Limb (tissue), 2 donors: ENCODE data around the gene MLLT1.
A peak's percentile ranks its signal among the peaks of the same experiment; 100 is the strongest.

Source experiments
- DNase-seq, 2 donors: peaks; one replicate each; pipeline ENCODE4 v3.0.0-alpha.2; 2016; ENCODE audit errors: extremely low spot score in 2 of 2

Gene MLLT1

DNA sequence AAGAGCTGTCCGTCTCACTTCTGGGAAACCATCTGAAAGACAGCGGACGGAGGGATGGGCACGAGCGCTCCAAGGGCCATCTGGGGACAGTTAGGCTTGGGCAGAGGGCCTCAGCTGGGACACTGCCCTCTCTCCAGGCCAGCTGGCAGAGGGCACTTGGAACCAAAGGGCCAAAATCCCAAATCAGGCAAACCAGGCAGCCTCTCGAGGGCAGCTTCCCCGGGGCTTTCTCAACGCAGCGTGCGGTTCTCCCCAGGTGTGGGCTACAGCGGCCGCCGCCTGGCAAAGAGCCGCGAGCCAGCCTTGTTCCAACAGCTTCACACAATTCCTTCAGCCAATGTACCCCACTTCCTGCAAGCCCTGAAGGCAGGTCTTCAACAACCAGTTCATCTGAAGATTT lies 5.0 kb downstream of the MLLT1 start:
- DNase-seq: no peak

- no peak for DNase-seq
Observed at GRCh38 chr19:6273701-6274601, 5.8 kb downstream of the MLLT1 start.

DNA sequence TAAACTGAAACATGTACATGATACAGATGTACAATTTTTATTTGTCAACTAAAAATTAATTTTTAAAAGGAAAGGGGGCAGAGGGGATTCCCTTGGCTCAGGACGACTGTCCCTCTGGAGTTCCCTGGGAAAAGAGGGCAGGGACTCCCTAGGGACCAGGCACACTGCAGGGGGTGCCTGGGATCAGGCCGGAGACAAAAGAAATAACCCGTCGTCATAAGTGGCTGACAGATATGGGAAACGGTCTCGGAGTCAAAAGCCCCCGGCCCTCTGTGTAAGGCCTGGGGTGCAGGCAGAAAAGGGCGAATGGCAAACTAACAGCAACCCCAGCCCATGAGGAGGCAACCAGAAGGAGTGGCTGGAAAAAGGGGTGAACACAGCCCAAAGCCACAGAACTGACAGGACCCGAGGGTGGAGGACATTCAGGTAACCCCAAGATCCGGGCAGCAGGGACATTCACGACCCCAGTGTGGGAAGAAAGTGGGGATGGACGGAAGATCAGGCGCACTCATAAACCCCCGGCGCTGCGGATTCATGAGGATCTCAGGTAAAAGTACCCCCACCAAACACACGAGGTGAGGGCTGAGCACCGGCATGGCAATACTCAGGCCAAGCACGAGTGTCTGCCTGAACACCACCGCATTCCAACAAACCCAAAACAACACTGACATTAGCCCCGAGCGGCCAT lies 6.7 kb downstream of the MLLT1 start:
- no peak for DNase-seq

DNA sequence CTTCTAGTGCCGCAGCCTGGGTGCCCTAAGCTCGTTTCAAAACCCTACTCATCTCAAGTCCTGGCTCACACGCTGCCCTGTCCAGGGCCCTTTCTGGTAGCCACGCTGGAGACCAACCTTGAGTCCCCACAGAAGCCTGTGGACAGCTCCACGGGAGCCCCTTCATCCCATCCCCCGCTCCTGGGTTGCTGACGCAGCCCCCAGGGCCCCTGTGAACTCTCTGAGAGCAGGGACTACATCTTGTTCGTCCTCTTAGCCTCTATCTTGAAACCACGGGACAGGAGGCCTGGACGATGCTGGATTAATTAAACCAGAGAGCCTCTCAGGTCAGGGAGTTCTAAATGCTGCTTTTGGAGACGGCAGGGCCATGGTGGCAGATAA lies 7.4 kb downstream of the MLLT1 start:
- no peak for DNase-seq

- DNase-seq: peak; percentile 32 to 69
Observed at GRCh38 chr19:6271721-6272410, 7.9 kb downstream of the MLLT1 start.

GRCh38 chr19:6271251-6271650 lies 8.5 kb downstream of the MLLT1 start:
- no peak for DNase-seq

DNA sequence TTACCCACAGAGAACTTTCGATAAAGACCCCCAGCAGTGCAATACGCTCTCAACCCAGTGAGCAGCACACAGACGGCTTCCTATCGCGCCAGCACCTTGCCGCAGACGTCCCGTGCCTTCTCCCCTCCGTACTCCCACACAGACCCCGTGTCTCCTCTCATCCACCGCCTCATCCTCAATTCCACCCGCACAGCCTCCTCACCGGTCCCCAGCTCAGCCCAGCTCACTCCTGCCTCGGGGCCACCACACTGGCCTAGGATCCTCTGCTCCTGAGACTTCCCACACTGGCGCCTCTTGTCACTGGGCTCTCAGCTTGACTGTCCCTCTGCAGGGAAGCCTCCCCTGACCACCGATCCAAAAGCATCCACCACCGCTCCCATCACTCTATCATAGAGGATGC lies 9.0 kb downstream of the MLLT1 start:
- no peak for DNase-seq

- DNase-seq: no peak
Observed at GRCh38 chr19:6270076-6270745, 9.6 kb downstream of the MLLT1 start.

DNA sequence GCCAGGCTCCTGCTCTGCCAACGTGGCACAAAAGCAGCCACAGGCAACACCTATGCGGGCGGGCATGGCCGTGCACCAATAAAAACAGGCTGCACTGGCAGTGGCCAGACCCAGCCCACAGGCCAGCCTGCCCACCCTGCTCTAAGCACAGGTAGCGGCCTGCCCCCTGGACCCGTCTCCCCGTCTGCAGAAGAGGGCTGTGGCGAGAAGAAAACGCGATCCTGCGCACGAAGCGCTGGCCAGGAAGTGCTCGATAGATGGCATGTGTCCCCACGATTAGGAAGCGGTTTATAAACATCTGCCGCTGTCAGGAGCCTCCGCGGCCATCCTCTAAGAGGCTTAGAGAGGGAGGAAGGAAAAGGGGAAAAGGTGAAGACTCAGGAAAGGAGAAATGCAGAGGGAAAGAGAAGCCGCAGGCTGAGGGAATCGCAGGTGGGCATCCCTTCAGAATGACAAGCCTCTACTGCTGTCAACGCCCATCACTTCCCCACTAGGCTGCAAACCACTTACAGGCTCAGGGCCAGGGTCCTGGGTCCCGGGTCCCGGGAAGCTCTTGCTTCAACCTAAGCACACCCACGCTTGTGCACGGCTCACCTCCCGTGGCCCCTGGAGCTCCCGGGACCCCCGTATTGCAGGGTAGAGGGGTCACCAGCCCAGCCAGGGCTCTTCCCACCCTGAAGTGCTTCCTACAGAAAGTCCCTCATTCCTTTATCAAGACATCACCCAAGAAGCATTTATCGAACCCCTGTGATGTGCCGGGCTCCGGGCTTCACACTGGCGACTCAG lies 10.5 kb downstream of the MLLT1 start:
- DNase-seq: no peak

DNA sequence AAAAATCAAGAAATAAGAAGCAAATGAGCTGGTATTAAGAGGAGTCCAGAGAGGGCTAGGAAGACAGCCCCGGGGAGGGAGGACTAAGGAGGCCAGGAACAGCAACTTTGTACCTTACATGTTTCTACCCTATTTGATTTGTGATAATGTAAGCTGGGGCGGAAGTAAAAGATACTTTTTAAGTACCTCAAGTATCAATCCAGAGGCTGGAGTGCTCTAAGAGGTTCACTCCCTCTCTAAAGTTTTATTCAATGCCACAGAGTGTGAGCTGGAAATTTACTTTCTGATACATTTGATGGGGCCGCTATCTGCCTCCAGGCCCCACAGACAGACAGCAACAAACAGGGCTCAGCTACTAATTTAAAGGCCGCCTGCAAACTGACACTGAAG lies 11.4 kb downstream of the MLLT1 start:
- DNase-seq: no peak

DNA sequence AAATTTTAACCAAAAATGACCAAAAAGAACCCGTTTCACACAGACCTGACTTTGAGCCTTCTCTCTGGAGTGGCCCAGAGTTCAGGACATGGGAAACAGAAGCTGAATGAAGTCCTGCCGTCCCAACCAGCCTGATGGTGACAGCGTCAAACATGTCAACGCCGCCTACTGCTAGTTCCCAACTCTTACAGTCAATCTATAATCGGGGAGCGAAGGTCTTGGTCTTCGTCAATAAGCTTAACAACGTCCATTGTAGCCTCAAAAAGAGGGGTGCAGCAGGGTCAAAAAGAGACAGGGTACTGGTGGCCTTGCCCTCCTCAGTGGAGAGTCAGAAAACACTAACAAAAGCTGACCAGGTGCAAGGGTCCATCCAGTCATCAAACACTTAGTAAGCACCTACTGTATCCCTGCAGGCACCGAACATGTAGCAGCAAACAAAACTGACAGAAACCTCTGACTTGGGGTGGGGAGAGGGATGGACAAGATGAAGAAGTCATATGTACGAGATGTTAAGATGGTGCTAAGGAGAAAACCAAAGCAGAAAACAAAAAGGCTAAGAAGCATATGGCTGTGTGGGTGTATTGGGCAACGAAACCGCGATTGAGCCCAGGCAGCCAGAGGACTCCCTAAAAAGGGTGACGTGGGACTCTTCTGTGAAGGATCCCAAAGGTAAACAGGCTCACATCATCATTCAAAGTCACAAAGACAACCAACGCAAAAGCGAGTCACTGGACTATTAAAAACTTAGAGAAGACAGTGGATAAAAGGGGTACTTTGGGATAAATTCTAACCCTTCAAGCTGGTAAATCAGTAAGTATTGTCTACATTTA lies 12.0 kb downstream of the MLLT1 start:
- no peak for DNase-seq

- DNase-seq: no peak
Observed at GRCh38 chr19:6264803-6265202, 15.0 kb downstream of the MLLT1 start.

GRCh38 chr19:6263735-6264444 lies 15.9 kb downstream of the MLLT1 start:
- no peak for DNase-seq

- DNase-seq: no peak
Observed at GRCh38 chr19:6263306-6263705, 16.5 kb downstream of the MLLT1 start.

GRCh38 chr19:6262519-6262918 lies 17.3 kb downstream of the MLLT1 start:
- DNase-seq: no peak

DNA sequence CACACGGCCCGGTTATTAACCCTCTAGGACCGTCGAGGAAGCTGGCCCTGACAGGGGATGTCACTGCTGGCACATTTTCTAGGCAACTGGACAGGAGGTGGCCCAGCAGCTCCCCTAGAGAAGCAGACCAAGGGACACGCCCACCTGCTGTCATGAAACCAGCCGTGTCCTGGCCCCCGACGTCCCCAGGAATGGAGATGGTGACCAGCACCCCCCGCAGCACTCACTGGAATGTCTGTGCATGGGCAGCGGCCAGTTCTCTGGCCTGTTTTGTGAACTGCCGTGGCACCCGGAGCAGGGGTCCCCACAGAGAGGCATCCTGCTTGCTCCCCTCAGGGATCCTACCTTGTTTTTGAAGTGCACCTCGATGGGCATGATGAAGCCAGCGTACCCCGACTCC lies 17.9 kb downstream of the MLLT1 start:
- no peak for DNase-seq

DNA sequence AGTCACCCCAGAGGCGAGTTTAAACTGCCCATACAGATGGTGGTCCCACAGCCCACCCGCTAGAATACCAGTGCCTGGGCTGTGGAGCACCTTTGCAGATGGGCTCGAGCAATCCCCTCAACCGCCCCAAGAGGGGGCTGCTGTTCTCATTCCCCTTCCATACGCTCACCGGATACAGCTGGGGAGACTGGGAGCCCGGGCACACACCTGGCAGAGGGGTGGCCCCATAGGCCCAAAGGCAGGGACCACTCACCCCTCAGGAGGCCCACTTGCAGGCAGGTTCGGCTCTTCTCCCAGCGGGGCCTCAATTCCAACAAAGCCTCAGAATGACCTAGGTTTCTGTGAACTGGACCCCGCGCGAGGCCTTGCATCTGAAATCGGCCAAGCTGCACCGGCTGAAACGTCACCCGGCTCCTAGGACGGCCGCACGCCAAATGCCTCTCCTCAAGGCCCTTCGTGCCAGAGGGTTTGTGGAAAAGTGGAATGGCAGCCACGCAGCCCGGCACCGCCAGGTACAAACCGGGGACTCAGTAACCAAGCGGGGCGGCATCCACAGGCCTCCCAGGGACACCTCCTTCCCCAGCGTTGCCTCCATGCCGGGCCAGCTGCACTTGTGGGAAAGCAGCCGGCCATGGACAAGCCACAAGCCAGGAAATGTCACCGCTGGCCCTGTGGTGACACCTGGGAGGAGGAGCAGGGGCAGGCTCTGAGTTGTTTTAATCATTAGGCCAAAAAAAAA lies 18.7 kb downstream of the MLLT1 start:
- no peak for DNase-seq

DNA sequence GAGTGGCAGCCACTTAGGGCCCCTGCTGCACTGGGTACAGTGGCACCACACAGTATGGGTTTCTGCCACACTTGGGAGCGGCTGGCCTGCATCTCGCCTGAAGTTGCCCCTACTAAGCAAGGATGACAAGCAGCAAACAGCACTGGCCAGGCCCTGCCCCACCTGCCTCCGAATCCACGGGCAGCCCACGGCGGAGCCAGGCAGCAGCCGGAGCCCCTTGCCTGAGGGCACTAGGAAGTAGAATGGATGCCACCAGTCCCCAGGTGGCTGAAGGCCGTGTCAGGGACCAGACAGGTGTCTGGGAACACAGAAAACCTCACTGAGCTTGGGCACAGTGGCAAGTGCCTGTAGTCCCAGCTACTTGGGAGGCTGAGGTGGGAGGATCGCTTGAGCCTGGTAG lies 19.4 kb downstream of the MLLT1 start:
- DNase-seq: no peak
